Thymus (tissue), 11 donors: ENCODE data around the gene TMEM203. TPM values are rescaled to one million over a fixed set of nuclear protein-coding genes. Genes with fewer than 3 reads are reported as not detected.
"Not testable (repeated sequence)": the region's sequence is repeated elsewhere in the genome, so short reads cannot be mapped to it uniquely, and the experiment has no call there.

ENCODE experiments used
- DNase-seq, 9 donors: peaks; one replicate each; pipeline ENCODE4 v3.0.0-alpha.2; 2013; ENCODE audit warnings: low spot score in 9 of 9, low read depth in 6 of 9, missing footprints in 1 of 9
- H3K27ac ChIP-seq, 2 donors: one replicate each; pipeline ENCODE4 v1.5.1; 2013; ENCODE audit warnings: control low read depth in 1 of 2, low read depth in 1 of 2, low read length in 1 of 2, mild to moderate bottlenecking in 1 of 2, moderate library complexity in 1 of 2
- H3K27me3 ChIP-seq, 2 donors: one replicate each; pipeline ENCODE4 v1.5.1; 2013; ENCODE audit warnings: low read length in 1 of 2; ENCODE audit not compliant: control insufficient read depth in 2 of 2, insufficient read depth in 1 of 2
- H3K36me3 ChIP-seq, 2 donors: one replicate each; pipeline ENCODE4 v1.5.1; 2013; ENCODE audit warnings: low read length in 1 of 2, mild to moderate bottlenecking in 1 of 2, moderate library complexity in 1 of 2; ENCODE audit not compliant: control insufficient read depth in 2 of 2, insufficient read depth in 2 of 2
- H3K4me1 ChIP-seq, 2 donors: one replicate each; pipeline ENCODE4 v1.5.1; 2013; ENCODE audit warnings: low read length in 2 of 2; ENCODE audit not compliant: control insufficient read depth in 2 of 2, insufficient read depth in 2 of 2
- H3K4me3 ChIP-seq, 2 donors: one replicate each; pipeline ENCODE4 v1.5.1; 2013; ENCODE audit warnings: low read length in 2 of 2, control low read depth in 1 of 2, mild to moderate bottlenecking in 1 of 2
- H3K9me3 ChIP-seq, 2 donors: one replicate each; pipeline ENCODE4 v1.5.1; 2013; ENCODE audit warnings: low read length in 1 of 2, mild to moderate bottlenecking in 1 of 2; ENCODE audit not compliant: control insufficient read depth in 2 of 2, insufficient read depth in 1 of 2
- WGBS: extraction: QIAGEN DNeasy Blood & Tissue Kit; methylation state at CpG from one replicate; pipeline ENCODE4 v1.1.7; 2013; 5-methylcytosine and 5-hydroxymethylcytosine counted together
- polyA plus RNA-seq: library from polyadenylated mRNA; stranded (reverse); fragments of 200-250 nt; gene quantifications from one replicate; pipeline ENCODE4 v1.2.3, GENCODE V29; 2013
- total RNA-seq: library from RNA; stranded (reverse); fragments of 120-200 nt; gene quantifications from one replicate; pipeline ENCODE4 v1.2.4, GENCODE V29; 2013
- donor health status: healthy.

TMEM203 gene
- total and polyA plus RNA-seq, 2 donors, result 20.6 to 47.2 TPM

- Histone ChIP-seq H3K4me3 (peak overlapping the region; percentile 73 to 78), H3K9me3 (no peaks in the 10 kb centered on the region), H3K36me3 (peaks cover 11 to 19% of the 10 kb centered on the region in 2 donors), H3K4me1 (peaks cover 17 to 37% of the 10 kb centered on the region in 2 donors), H3K27me3 (no peaks in the 10 kb centered on the region), H3K27ac (no peak overlapping the region)
- no peak for DNase-seq
- 93% methylated on average over 36 of the region's 36 CpGs for WGBS
These were observed 37.1 kb upstream of the TMEM203 start for GRCh38 chr9:137242269-137243203.

GRCh38 chr9:137241490-137242268, 36.2 kb upstream of the TMEM203 start:
- peaks cover 11 to 19% of the 10 kb centered on the region in 2 donors for H3K36me3 ChIP-seq
- H3K27ac ChIP-seq, result peak overlapping the region in 1 of 2 donors; percentile 97
- H3K9me3 ChIP-seq, result no peaks in the 10 kb centered on the region
- DNase-seq, result peak in 1 of 9 donors; percentile 32
- peak overlapping the region; percentile 73 to 78 for H3K4me3 ChIP-seq
- H3K27me3 ChIP-seq, result no peaks in the 10 kb centered on the region
- 6% methylated on average over 81 of the region's 83 CpGs for WGBS
- peaks cover 20 to 42% of the 10 kb centered on the region in 2 donors for H3K4me1 ChIP-seq

GRCh38 chr9:137240841-137241489, 35.5 kb upstream of the TMEM203 start, which contains the start of gene TUBB4B:
TSS of gene TUBB4B (plus strand) at chr9:137241287. CDS start at chr9:137241361, 74 bp downstream.
- DNase-seq, result peak; percentile 99 to 100 (median 99)
- H3K27me3 ChIP-seq, result no peaks in the 10 kb centered on the region
- peaks cover 11 to 19% of the 10 kb centered on the region in 2 donors for H3K36me3 ChIP-seq
- H3K4me1 ChIP-seq, result peaks cover 27 to 49% of the 10 kb centered on the region in 2 donors
- whole genome bisulfite sequencing, result under 1% methylated on average over 67 of the region's 67 CpGs
- H3K9me3 ChIP-seq, result no peaks in the 10 kb centered on the region
- H3K27ac ChIP-seq, result peak within 1 kb of the TSS; percentile 96 to 98
- peak within 1 kb of the TSS; percentile 73 to 78 for H3K4me3 ChIP-seq

GRCh38 chr9:137240318-137240840, 34.9 kb upstream of the TMEM203 start:
- Histone ChIP-seq H3K36me3 (peaks cover 11 to 19% of the 10 kb centered on the region in 2 donors), H3K9me3 (no peaks in the 10 kb centered on the region), H3K4me3 (peak overlapping the region; percentile 59 to 69), H3K4me1 (peaks cover 28 to 51% of the 10 kb centered on the region in 2 donors), H3K27me3 (peaks cover 0 to 4% of the 10 kb centered on the region in 2 donors), H3K27ac (peak overlapping the region; percentile 96 to 98)
- peak in 6 of 9 donors; percentile 33 to 74 (median 58) for DNase-seq
- WGBS, result under 1% methylated on average over 58 of the region's 58 CpGs

- Histone ChIP-seq H3K36me3 (peaks cover 11 to 19% of the 10 kb centered on the region in 2 donors), H3K4me1 (peaks cover 28 to 51% of the 10 kb centered on the region in 2 donors), H3K27me3 (peaks cover 0 to 11% of the 10 kb centered on the region in 2 donors), H3K27ac (peak overlapping the region; percentile 96 to 98), H3K4me3 (peak overlapping the region; percentile 59 to 69)
- 63% methylated on average over 27 of the region's 27 CpGs for WGBS
- not testable (repeated sequence) for H3K9me3 ChIP-seq, DNase-seq
These were observed 34.2 kb upstream of the TMEM203 start for GRCh38 chr9:137239541-137240200.

- Histone ChIP-seq H3K27ac (no peak overlapping the region), H3K4me1 (peaks cover 28 to 40% of the 10 kb centered on the region in 2 donors), H3K27me3 (peaks cover 0 to 24% of the 10 kb centered on the region in 2 donors), H3K36me3 (peaks cover 7 to 12% of the 10 kb centered on the region in 2 donors), H3K9me3 (no peaks in the 10 kb centered on the region), H3K4me3 (no peak overlapping the region)
- DNase-seq, result no peak
- WGBS, result 95% methylated on average over 13 of the region's 13 CpGs
These were observed 32.6 kb upstream of the TMEM203 start for GRCh38 chr9:137237759-137238726.

- Histone ChIP-seq H3K4me3 (no peak overlapping the region), H3K27me3 (peaks cover 0 to 35% of the 10 kb centered on the region in 2 donors), H3K9me3 (no peaks in the 10 kb centered on the region), H3K4me1 (peaks cover 19 to 30% of the 10 kb centered on the region in 2 donors), H3K36me3 (peaks cover 0 to 2% of the 10 kb centered on the region in 2 donors), H3K27ac (peak overlapping the region in 1 of 2 donors; percentile 26)
- WGBS, result 39% methylated on average over 11 of the region's 11 CpGs
- DNase-seq, result no peak
These were observed 31.5 kb upstream of the TMEM203 start for GRCh38 chr9:137236936-137237421.
